Aorta (tissue), 5 donors: ENCODE data around the gene TOR1B. TPM values are rescaled to one million over a fixed set of nuclear protein-coding genes. Genes with fewer than 3 reads are reported as not detected.

Experiments
- ATAC-seq: fragments of 200-7000 bp; cut with Tn5 transposase; one replicate; pipeline ENCODE4 v1.9.1; 2022; ENCODE audit warnings: moderate library complexity; ENCODE audit not compliant: low FRiP score
- DNase-seq, 2 donors: peaks; one replicate each; pipeline ENCODE4 v3.0.0-alpha.2; 2020
- H3K27ac ChIP-seq, 2 donors: one replicate each; pipeline ENCODE4 v1.5.1; 2013; ENCODE audit warnings: low read length in 2 of 2, mild to moderate bottlenecking in 2 of 2, moderate library complexity in 2 of 2, control low read depth in 1 of 2, inconsistent platforms in 1 of 2, low read depth in 1 of 2
- H3K27me3 ChIP-seq, 2 donors: one replicate each; pipeline ENCODE4 v1.6.1; 2013; ENCODE audit warnings: control low read depth in 1 of 2, low read length in 1 of 2, mild to moderate bottlenecking in 1 of 2, moderate library complexity in 1 of 2; ENCODE audit not compliant: insufficient read depth in 2 of 2, control insufficient read depth in 1 of 2
- H3K36me3 ChIP-seq, 2 donors: one replicate each; pipeline ENCODE4 v1.6.1; 2013; ENCODE audit warnings: control low read depth in 1 of 2, low read length in 1 of 2, mild to moderate bottlenecking in 1 of 2; ENCODE audit not compliant: insufficient read depth in 2 of 2, control insufficient read depth in 1 of 2
- H3K4me1 ChIP-seq, 2 donors: one replicate each; pipeline ENCODE4 v1.6.1; 2013; ENCODE audit warnings: low read length in 2 of 2, control low read depth in 1 of 2, mild to moderate bottlenecking in 1 of 2, moderate library complexity in 1 of 2; ENCODE audit not compliant: insufficient read depth in 2 of 2, control insufficient read depth in 1 of 2
- H3K4me3 ChIP-seq, 2 donors: one replicate each; pipeline ENCODE4 v1.5.1; 2013; ENCODE audit warnings: low read length in 2 of 2, control low read depth in 1 of 2, mild to moderate bottlenecking in 1 of 2
- H3K9me3 ChIP-seq: one replicate; pipeline ENCODE4 v1.6.1; 2013; ENCODE audit warnings: mild to moderate bottlenecking, low read length; ENCODE audit not compliant: control insufficient read depth
- WGBS, 2 donors: extraction: QIAGEN DNeasy Blood & Tissue Kit; methylation state at CpG; one replicate each; pipeline ENCODE4 v1.1.7; 2013; 5-methylcytosine and 5-hydroxymethylcytosine counted together
- intact Hi-C, 2 donors: fragments of 100-400 bp; cut with DNase I; formaldehyde crosslinking; loops; one replicate each; pipeline versions ENCODE4 v1.14.2 to v1.15.0; 2022
- polyA plus RNA-seq, 2 donors: library from polyadenylated mRNA; stranded (reverse); fragments of 200-250 nt; gene quantifications; one replicate each; pipeline ENCODE4 v1.2.3, GENCODE V29; 2013
- total RNA-seq, 2 donors: library from RNA; stranded (reverse); fragmentation: NEBNext Ultra II Directional; extraction: Animal tissue kit (Norgen Biotek cat#: 25700); gene quantifications; one replicate each; pipeline ENCODE4 v1.2.1, GENCODE V29; 2021
- donor health status: healthy with polysubstance abuse.
- donor health status: Bipolar disorder and iron deficiency.
- donor health status: DM: no; HTN: no; CAD: no.
- donor health status: DM: no; HTN: no; CAD: no.
- donor health status: DM: yes; HTN: yes; CAD: no.

The TOR1B gene
- total and polyA plus RNA-seq, 4 donors: 11.4 to 24.3 (median 20.0) TPM

- 72 to 88% methylated on average over 5 of the region's 5 CpGs for WGBS, 2 donors
- ATAC-seq (no peak), DNase-seq (no peak)
- H3K36me3 ChIP-seq: peaks cover 0 to 6% of the 10 kb centered on the region in 2 donors
- no peaks in the 10 kb centered on the region for H3K9me3 ChIP-seq
- no peak overlapping the region for H3K4me3 ChIP-seq
- intact Hi-C loops: no loop called here
- H3K27me3 ChIP-seq: no peaks in the 10 kb centered on the region
- peak overlapping the region in 1 of 2 donors; percentile 55 for H3K27ac ChIP-seq
- H3K4me1 ChIP-seq: peaks cover 0 to 9% of the 10 kb centered on the region in 2 donors
Measured at GRCh38 chr9:129852579-129852978, 49.6 kb downstream of the TOR1B start.

- peaks cover 0 to 6% of the 10 kb centered on the region in 2 donors for H3K36me3 ChIP-seq
- no peak overlapping the region for H3K4me3 ChIP-seq
- no peak for ATAC-seq
- H3K27me3 ChIP-seq: no peaks in the 10 kb centered on the region
- intact Hi-C loops: no loop called here
- H3K4me1 ChIP-seq: peaks cover 0 to 9% of the 10 kb centered on the region in 2 donors
- no peaks in the 10 kb centered on the region for H3K9me3 ChIP-seq
- 57 to 60% methylated on average over 3 of the region's 3 CpGs for WGBS, 2 donors
- peak overlapping the region in 1 of 2 donors; percentile 32 for H3K27ac ChIP-seq
- DNase-seq: no peak
Measured at GRCh38 chr9:129853614-129854013, 50.6 kb downstream of the TOR1B start.

GRCh38 chr9:129854588-129855110, 51.7 kb downstream of the TOR1B start:
- Histone ChIP-seq H3K9me3 (no peaks in the 10 kb centered on the region), H3K4me3 (no peak overlapping the region), H3K4me1 (peaks cover 0 to 9% of the 10 kb centered on the region in 2 donors), H3K27me3 (no peaks in the 10 kb centered on the region), H3K36me3 (peaks cover 0 to 6% of the 10 kb centered on the region in 2 donors), H3K27ac (peak overlapping the region in 1 of 2 donors; percentile 58)
- DNase-seq: no peak
- WGBS, 2 donors: 95 to 97% methylated on average over 4 of the region's 4 CpGs
- intact Hi-C loops: no loop called here
- no peak for ATAC-seq

GRCh38 chr9:129857207-129857606, 54.2 kb downstream of the TOR1B start:
- no peak for DNase-seq
- no peak overlapping the region for H3K4me3 ChIP-seq
- 60 to 63% methylated on average over 7 of the region's 7 CpGs for WGBS, 2 donors
- peak overlapping the region; percentile 12 to 92 for H3K27ac ChIP-seq
- H3K4me1 ChIP-seq: peaks cover 0 to 9% of the 10 kb centered on the region in 2 donors
- H3K9me3 ChIP-seq: no peaks in the 10 kb centered on the region
- ATAC-seq: no peak
- H3K27me3 ChIP-seq: no peaks in the 10 kb centered on the region
- intact Hi-C loops: no loop called here
- peaks cover 0 to 6% of the 10 kb centered on the region in 2 donors for H3K36me3 ChIP-seq

GRCh38 chr9:129858167-129858962, 55.4 kb downstream of the TOR1B start:
- Histone ChIP-seq H3K27ac (peak overlapping the region in 1 of 2 donors; percentile 12), H3K4me1 (peaks cover 0 to 9% of the 10 kb centered on the region in 2 donors), H3K4me3 (no peak overlapping the region), H3K27me3 (no peaks in the 10 kb centered on the region), H3K9me3 (no peaks in the 10 kb centered on the region), H3K36me3 (peaks cover 0 to 5% of the 10 kb centered on the region in 2 donors)
- WGBS, 2 donors: 85 to 86% methylated on average over 11 of the region's 11 CpGs
- ATAC-seq (no peak), DNase-seq (no peak)
- intact Hi-C loops: no loop called here

Other genes with a start within 250 kb of the TOR1B start
- under 1 TPM; 0.30 to 0.62 TPM for gene C9orf50, start 182.1 kb upstream of the TOR1B start, total RNA-seq
- 1 to 10 TPM in 1 of 2 donors, not detected in 1; 4.8 TPM for gene C9orf50, start 182.1 kb upstream of the TOR1B start, polyA plus RNA-seq
- 10 to 100 TPM; 22.7 to 25.6 TPM for gene NTMT1, start 177.0 kb upstream of the TOR1B start, total RNA-seq
- gene NTMT1, start 177.0 kb upstream of the TOR1B start, polyA plus RNA-seq: 10 to 100 TPM; 34.3 to 41.1 TPM
- 10 to 100 TPM; 15.8 to 20.8 TPM for gene ASB6, start 161.0 kb upstream of the TOR1B start, total RNA-seq
- 10 to 100 TPM in 1 of 2 donors, 1 to 10 TPM in 1; 6.0 to 20.3 TPM for gene ASB6, start 161.0 kb upstream of the TOR1B start, polyA plus RNA-seq
- 10 to 100 TPM; 51.9 to 68.8 TPM for gene PRRX2, start 137.5 kb upstream of the TOR1B start, total RNA-seq
- 10 to 100 TPM; 27.7 to 52.6 TPM for gene PRRX2, start 137.5 kb upstream of the TOR1B start, polyA plus RNA-seq
- gene PTGES, start 50.1 kb upstream of the TOR1B start, total RNA-seq: 1 to 10 TPM; 3.5 to 9.1 TPM
- gene PTGES, start 50.1 kb upstream of the TOR1B start, polyA plus RNA-seq: 1 to 10 TPM in 1 of 2 donors, under 1 TPM in 1; 0.13 to 2.3 TPM
- 10 to 100 TPM; 27.1 to 29.0 TPM for gene TOR1A, start 21.0 kb downstream of the TOR1B start, total RNA-seq
- 10 to 100 TPM; 25.2 to 25.7 TPM for gene TOR1A, start 21.0 kb downstream of the TOR1B start, polyA plus RNA-seq
- gene C9orf78, start 32.1 kb downstream of the TOR1B start, total RNA-seq: 10 to 100 TPM; 33.8 to 38.1 TPM
- gene C9orf78, start 32.1 kb downstream of the TOR1B start, polyA plus RNA-seq: 10 to 100 TPM; 67.5 to 93.0 TPM
- gene USP20, start 32.3 kb downstream of the TOR1B start, total RNA-seq: 10 to 100 TPM; 36.4 to 54.2 TPM
- 100 to 1,000 TPM in 1 of 2 donors, 10 to 100 TPM in 1; 15.9 to 108 TPM for gene USP20, start 32.3 kb downstream of the TOR1B start, polyA plus RNA-seq
- gene FNBP1, start 240.0 kb downstream of the TOR1B start, total RNA-seq: 10 to 100 TPM; 92.2 to 92.9 TPM
- 10 to 100 TPM; 21.9 to 35.4 TPM for gene FNBP1, start 240.0 kb downstream of the TOR1B start, polyA plus RNA-seq